Thyroid gland (tissue), 4 donors: ENCODE measurements around the gene AP3B2.

Experiments used
- POLR2A ChIP-seq, 2 donors: fragments of 450-650 bp; IDR thresholded peaks; one replicate each; pipeline ENCODE4 v1.6.1; 2017; ENCODE audit warnings: antibody characterized with exemption in 2 of 2, mild to moderate bottlenecking in 2 of 2, moderate library complexity in 1 of 2
- TF ChIP-seq, protein P1 (sequence below), 6 experiments: fragments of 200-600 bp in 3 of 6; fragments of 450-650 bp in 3 of 6; sonication (generic) in 3 of 6; IDR thresholded peaks; one replicate each; pipeline ENCODE4 v1.5.1; 2016 to 2019; ENCODE audit warnings: antibody characterized with exemption in 6 of 6, mild to moderate bottlenecking in 2 of 6, inconsistent platforms in 1 of 6, moderate library complexity in 1 of 6

DNA sequence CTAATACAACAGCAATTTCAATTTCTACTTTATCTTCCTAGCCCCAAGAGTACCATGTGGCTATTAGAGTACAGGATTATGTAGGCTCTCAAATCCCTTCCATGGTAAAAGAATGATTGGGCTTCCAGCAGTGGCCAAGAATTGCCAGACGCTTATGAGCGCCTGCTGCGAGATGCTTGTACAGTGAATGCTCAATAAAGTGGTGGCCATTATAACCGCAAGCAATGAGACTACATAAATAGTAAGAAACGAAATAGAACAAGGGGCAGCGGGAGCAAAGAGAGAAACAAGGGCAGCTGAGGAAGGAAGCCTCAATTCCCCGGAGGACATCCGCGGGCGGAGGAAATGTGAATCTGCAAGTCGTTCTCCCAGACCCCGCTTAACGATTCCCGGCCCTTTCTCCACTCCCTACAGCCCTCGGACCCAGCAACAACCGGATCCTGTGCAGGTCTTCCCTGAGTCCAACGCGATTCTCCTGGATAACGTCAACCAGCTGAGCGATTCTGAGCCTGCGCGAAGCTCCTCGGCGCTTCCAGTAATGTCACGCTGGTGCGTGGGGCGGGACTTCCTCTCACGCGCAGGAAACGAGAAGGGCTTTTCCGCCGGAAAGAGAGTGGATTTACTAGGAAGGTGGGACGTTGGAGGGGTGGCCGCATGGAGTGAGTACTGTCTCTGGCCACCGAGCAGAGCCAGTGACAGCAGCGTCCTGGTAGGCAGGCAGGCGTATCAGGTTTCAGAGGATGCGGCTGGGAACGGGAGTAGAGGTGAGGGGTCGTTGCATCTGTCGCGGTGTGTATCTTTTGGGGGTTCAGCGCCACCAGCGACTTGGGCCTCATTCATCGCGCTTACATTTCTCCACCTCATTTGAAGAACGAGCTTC lies 40.5 kb upstream of the AP3B2 start:
- TF ChIP-seq, protein P1, sequence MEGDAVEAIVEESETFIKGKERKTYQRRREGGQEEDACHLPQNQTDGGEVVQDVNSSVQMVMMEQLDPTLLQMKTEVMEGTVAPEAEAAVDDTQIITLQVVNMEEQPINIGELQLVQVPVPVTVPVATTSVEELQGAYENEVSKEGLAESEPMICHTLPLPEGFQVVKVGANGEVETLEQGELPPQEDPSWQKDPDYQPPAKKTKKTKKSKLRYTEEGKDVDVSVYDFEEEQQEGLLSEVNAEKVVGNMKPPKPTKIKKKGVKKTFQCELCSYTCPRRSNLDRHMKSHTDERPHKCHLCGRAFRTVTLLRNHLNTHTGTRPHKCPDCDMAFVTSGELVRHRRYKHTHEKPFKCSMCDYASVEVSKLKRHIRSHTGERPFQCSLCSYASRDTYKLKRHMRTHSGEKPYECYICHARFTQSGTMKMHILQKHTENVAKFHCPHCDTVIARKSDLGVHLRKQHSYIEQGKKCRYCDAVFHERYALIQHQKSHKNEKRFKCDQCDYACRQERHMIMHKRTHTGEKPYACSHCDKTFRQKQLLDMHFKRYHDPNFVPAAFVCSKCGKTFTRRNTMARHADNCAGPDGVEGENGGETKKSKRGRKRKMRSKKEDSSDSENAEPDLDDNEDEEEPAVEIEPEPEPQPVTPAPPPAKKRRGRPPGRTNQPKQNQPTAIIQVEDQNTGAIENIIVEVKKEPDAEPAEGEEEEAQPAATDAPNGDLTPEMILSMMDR (IDR thresholded peaks at IDR 0.05), result no peak
- TF ChIP-seq POLR2A (IDR thresholded peaks at IDR 0.05), result peak in 1 of 2 donors; percentile 95
